Activated effector memory CD4-positive, alpha-beta T cell treated with anti-CD3 and anti-CD28 coated beads, Interleukin-2, amount 50 U/mL, for 16 hours (primary cell): Measurements from ENCODE around the gene TNKS1BP1.

ENCODE experiments used
- DNase-seq: peaks from one replicate; pipeline ENCODE4 v3.0.0-alpha.2; 2020

The TNKS1BP1 gene

GRCh38 chr11:57251491-57252104, 73.2 kb downstream of the TNKS1BP1 start:
- DNase-seq, result no peak

- DNase-seq, result no peak
Observed at GRCh38 chr11:57251037-57251436, 73.7 kb downstream of the TNKS1BP1 start.
